GM19351 (cell line): Measurements from ENCODE around the gene ZNF772.
"Not testable (repeated sequence)": the region's sequence is repeated elsewhere in the genome, so short reads cannot be mapped to it uniquely, and the experiment has no call there.

ENCODE experiments used
- ATAC-seq: cut with Tn5 transposase; IDR thresholded peaks from one replicate; pipeline ENCODE4 v1.9.1; 2021; ENCODE audit warnings: mild to moderate bottlenecking, moderate library complexity; ENCODE audit not compliant: unreplicated experiment

Gene ZNF772

GRCh38 chr19:57477191-57478008 is at the start of gene ZNF772:
TSS of gene ZNF772 (minus strand) at chr19:57477566. CDS start at chr19:57477309, 257 bp downstream.
- ATAC-seq = peak; percentile 98

GRCh38 chr19:57518021-57518420 is 40.7 kb upstream of the ZNF772 start:
- ATAC-seq = not testable (repeated sequence)

GRCh38 chr19:57515255-57515654 is 37.9 kb upstream of the ZNF772 start:
- no peak for ATAC-seq

GRCh38 chr19:57512845-57513244 is 35.5 kb upstream of the ZNF772 start:
- no peak for ATAC-seq

- no peak for ATAC-seq
Measured at GRCh38 chr19:57511484-57511883, 34.1 kb upstream of the ZNF772 start.

- no peak for ATAC-seq
Measured at GRCh38 chr19:57506163-57506562, 28.8 kb upstream of the ZNF772 start.

GRCh38 chr19:57500400-57500799 is 23.0 kb upstream of the ZNF772 start:
- peak; percentile 10 for ATAC-seq

GRCh38 chr19:57499680-57500395 is 22.5 kb upstream of the ZNF772 start, which contains the start of gene ZNF773:
TSS of gene ZNF773 (plus strand) at chr19:57499938. CDS start at chr19:57500081, 143 bp downstream.
- ATAC-seq = peak; percentile 98

- not testable (repeated sequence) for ATAC-seq
Measured at GRCh38 chr19:57499332-57499679, 21.9 kb upstream of the ZNF772 start.

- ATAC-seq = peak; percentile 18
Measured at GRCh38 chr19:57488299-57488644, 10.9 kb upstream of the ZNF772 start.

- ATAC-seq = peak; percentile 98
Measured at GRCh38 chr19:57487477-57488298, 10.3 kb upstream of the ZNF772 start, which contains the start of gene ZNF419. TSS of gene ZNF419 (plus strand) at chr19:57487750. CDS start at chr19:57487951, 201 bp downstream.

- ATAC-seq = no peak
Measured at GRCh38 chr19:57473646-57474045, 3.7 kb downstream of the ZNF772 start.

- no peak for ATAC-seq
Measured at GRCh38 chr19:57466489-57466888, 10.9 kb downstream of the ZNF772 start.

GRCh38 chr19:57465680-57466381 is 11.5 kb downstream of the ZNF772 start:
- no peak for ATAC-seq

- ATAC-seq = no peak
Measured at GRCh38 chr19:57452307-57452706, 25.1 kb downstream of the ZNF772 start.

- ATAC-seq = no peak
Measured at GRCh38 chr19:57443121-57443696, 34.2 kb downstream of the ZNF772 start.

GRCh38 chr19:57441979-57442752 is 35.2 kb downstream of the ZNF772 start:
- no peak for ATAC-seq

- ATAC-seq = no peak
Measured at GRCh38 chr19:57438925-57439324, 38.4 kb downstream of the ZNF772 start.

- no peak for ATAC-seq
Measured at GRCh38 chr19:57437931-57438330, 39.4 kb downstream of the ZNF772 start.
